ENCODE measurements around the gene LCMT2. TPM values are rescaled to one million over a fixed set of nuclear protein-coding genes. Genes with fewer than 3 reads are reported as not detected.

Gene LCMT2
- total and polyA plus RNA-seq, 10 of the 15 experiments (the other 5 are each of a cell fraction or from before 2014, with no cell fraction given) = 2.1 to 17.2 (median 14.9) TPM

DNA sequence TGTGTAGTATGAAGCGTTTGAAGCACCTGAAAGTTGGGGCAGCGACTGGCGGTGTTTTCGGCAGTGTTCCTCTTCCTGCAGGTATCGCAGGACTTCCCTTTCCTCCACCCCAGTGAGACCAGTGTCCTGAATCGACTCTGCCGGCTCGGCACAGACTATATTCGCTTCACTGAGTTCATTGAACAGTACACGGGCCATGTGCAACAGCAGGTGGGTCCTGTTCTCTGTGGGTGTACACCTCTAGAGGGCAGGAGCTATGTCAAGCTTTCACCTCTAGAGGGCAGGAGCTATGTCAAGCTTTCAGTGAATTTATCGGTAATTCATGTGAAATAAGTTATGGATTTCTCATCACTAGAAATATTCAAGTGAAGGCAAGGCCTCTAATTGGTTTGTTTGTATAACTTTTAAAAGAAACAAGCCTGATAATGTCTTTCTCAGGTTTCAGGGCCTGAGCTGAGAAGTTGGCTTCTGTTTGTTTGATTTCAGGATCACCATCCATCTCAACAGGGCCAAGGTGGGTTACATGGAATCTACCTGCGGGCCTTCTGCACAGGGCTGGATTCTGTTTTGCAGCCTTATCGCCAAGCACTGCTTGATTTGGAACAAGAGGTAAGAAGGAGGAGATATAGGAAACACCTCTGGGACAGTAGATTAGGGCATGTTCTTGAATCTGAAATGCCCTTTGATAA, 45.8 kb upstream of the LCMT2 start:
- intact Hi-C loops (cut with micrococcal nuclease; ENCODE audit: unreplicated experiment) (no loop called here), in situ Hi-C loops (cut with MboI) (no loop called here)
- H3K9me3 ChIP-seq (replicated peaks; ENCODE audit: control insufficient read depth, insufficient read depth, low read length) = no peaks in the 10 kb centered on the region
- WGBS (ENCODE audit: insufficient coverage, insufficient replicate concordance, low lambda C conversion rate, missing lambda C conversion rate) = 66% methylated on average over 13 of the region's 13 CpGs
- H3K27me3 ChIP-seq (replicated peaks in 1 of 2; ENCODE audit: control insufficient read depth in 2 of 2, insufficient read depth in 2 of 2, low read length in 1 of 2) = no peaks in the 10 kb centered on the region
- ATAC-seq = peak; percentile 82
- DNase-seq (ENCODE audit: low read depth, low spot score) = peak; percentile 16
- ChIA-PET CTCF (interaction anchor here (0.7 to 7.1 kb wide), 28 partner anchors 6 to 848 kb away, joined by 3 to 57 read pairs (median 4); no protein-coding TSS in a partner anchor), POLR2A (no interaction called here), RAD21 (ENCODE audit: unreplicated experiment) (interaction anchor here (0.7 to 1.9 kb wide), 4 partner anchors 135 to 172 kb away, joined by 3 to 5 read pairs (median 4); no protein-coding TSS in a partner anchor), SMC1A (ENCODE audit: uncharacterized antibody, unreplicated experiment) (interaction anchor here (0.6 to 1.7 kb wide), 4 partner anchors 12 to 139 kb away, joined by 3 to 5 read pairs (median 3); no protein-coding TSS in a partner anchor)
- H3K4me1 ChIP-seq (ENCODE audit: control insufficient read depth, insufficient read depth, low read length) = no peaks in the 10 kb centered on the region
- peaks cover 0 to 7% of the 10 kb centered on the region in 2 experiments; a peak in 2 of 4 replicates for H3K36me3 ChIP-seq (ENCODE audit: control insufficient read depth in 2 of 2, insufficient read depth in 2 of 2, low read length in 1 of 2)
- no peak overlapping the region for H3K27ac ChIP-seq (ENCODE audit: control insufficient read depth, insufficient read depth)
- no peak overlapping the region for H3K9ac ChIP-seq (ENCODE audit: control insufficient read depth, insufficient read depth, low read length)
- H3K79me2 ChIP-seq (ENCODE audit: control insufficient read depth, insufficient read depth, low read length) = peaks cover 18% of the 10 kb centered on the region
- H2AFZ ChIP-seq (ENCODE audit: control insufficient read depth, low read depth, low read length) = no peak overlapping the region
- H3K4me2 ChIP-seq (ENCODE audit: control insufficient read depth, insufficient read depth) = no peak overlapping the region
- H4K20me1 ChIP-seq (ENCODE audit: control insufficient read depth, insufficient read depth) = no peaks in the 10 kb centered on the region
- no TSS peak for BruUV-seq (replicated peaks)
- FAIRE-seq = peak; percentile 83
- H3K4me3 ChIP-seq = no peak overlapping the region
- TF ChIP-seq TAF1 (IDR thresholded peaks at IDR 0.05; ENCODE audit: borderline replicate concordance, low read depth, low read length) (no peak), RCOR1 (conservative IDR thresholded peaks at IDR 0.05; ENCODE audit: low read depth, low read length) (no peak), IKZF2 (IDR thresholded peaks at IDR 0.05) (no peak), MTA3 (IDR thresholded peaks at IDR 0.05; ENCODE audit: borderline replicate concordance, low read length) (no peak), SREBF1 (IDR thresholded peaks at IDR 0.05; ENCODE audit: low read length) (no peak), GATAD2B (conservative IDR thresholded peaks at IDR 0.05; ENCODE audit: low read depth) (no peak), RAD21 (IDR thresholded peaks at IDR 0.05; ENCODE audit: insufficient read depth, low read depth, low read length) (0 out of 2 replicates have a peak, but pooled peaks have one; percentile 21), NFYB (IDR thresholded peaks at IDR 0.05; ENCODE audit: insufficient read depth, low read depth, low read length) (no peak), POU2F2 (IDR thresholded peaks at IDR 0.05; ENCODE audit: borderline replicate concordance, low read depth, low read length) (no peak), JUND (IDR thresholded peaks at IDR 0.05; ENCODE audit: low read depth, low read length) (no peak), FOXM1 (IDR thresholded peaks at IDR 0.05; ENCODE audit: low read depth, low read length) (no peak), RAD51 (IDR thresholded peaks at IDR 0.05) (no peak), EP300 (IDR thresholded peaks at IDR 0.05; ENCODE audit: borderline replicate concordance in 1 of 2, control insufficient read depth in 1 of 2, low read depth in 2 of 2, low read length in 2 of 2) (no peak)
- TF ChIP-seq, protein P1, sequence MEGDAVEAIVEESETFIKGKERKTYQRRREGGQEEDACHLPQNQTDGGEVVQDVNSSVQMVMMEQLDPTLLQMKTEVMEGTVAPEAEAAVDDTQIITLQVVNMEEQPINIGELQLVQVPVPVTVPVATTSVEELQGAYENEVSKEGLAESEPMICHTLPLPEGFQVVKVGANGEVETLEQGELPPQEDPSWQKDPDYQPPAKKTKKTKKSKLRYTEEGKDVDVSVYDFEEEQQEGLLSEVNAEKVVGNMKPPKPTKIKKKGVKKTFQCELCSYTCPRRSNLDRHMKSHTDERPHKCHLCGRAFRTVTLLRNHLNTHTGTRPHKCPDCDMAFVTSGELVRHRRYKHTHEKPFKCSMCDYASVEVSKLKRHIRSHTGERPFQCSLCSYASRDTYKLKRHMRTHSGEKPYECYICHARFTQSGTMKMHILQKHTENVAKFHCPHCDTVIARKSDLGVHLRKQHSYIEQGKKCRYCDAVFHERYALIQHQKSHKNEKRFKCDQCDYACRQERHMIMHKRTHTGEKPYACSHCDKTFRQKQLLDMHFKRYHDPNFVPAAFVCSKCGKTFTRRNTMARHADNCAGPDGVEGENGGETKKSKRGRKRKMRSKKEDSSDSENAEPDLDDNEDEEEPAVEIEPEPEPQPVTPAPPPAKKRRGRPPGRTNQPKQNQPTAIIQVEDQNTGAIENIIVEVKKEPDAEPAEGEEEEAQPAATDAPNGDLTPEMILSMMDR (IDR thresholded peaks at IDR 0.05 in 2 of 3, conservative IDR thresholded peaks at IDR 0.05 in 1 of 3; ENCODE audit: control insufficient read depth in 2 of 3, extremely low read depth in 1 of 3, insufficient read depth in 1 of 3, low read depth in 3 of 3, low read length in 3 of 3) = peak; percentile 63 to 85 (median 83)
- TF ChIP-seq, protein P2, sequence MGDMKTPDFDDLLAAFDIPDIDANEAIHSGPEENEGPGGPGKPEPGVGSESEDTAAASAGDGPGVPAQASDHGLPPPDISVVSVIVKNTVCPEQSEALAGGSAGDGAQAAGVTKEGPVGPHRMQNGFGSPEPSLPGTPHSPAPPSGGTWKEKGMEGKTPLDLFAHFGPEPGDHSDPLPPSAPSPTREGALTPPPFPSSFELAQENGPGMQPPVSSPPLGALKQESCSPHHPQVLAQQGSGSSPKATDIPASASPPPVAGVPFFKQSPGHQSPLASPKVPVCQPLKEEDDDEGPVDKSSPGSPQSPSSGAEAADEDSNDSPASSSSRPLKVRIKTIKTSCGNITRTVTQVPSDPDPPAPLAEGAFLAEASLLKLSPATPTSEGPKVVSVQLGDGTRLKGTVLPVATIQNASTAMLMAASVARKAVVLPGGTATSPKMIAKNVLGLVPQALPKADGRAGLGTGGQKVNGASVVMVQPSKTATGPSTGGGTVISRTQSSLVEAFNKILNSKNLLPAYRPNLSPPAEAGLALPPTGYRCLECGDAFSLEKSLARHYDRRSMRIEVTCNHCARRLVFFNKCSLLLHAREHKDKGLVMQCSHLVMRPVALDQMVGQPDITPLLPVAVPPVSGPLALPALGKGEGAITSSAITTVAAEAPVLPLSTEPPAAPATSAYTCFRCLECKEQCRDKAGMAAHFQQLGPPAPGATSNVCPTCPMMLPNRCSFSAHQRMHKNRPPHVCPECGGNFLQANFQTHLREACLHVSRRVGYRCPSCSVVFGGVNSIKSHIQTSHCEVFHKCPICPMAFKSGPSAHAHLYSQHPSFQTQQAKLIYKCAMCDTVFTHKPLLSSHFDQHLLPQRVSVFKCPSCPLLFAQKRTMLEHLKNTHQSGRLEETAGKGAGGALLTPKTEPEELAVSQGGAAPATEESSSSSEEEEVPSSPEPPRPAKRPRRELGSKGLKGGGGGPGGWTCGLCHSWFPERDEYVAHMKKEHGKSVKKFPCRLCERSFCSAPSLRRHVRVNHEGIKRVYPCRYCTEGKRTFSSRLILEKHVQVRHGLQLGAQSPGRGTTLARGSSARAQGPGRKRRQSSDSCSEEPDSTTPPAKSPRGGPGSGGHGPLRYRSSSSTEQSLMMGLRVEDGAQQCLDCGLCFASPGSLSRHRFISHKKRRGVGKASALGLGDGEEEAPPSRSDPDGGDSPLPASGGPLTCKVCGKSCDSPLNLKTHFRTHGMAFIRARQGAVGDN (IDR thresholded peaks at IDR 0.05) = no peak
- TF ChIP-seq, protein P3, sequence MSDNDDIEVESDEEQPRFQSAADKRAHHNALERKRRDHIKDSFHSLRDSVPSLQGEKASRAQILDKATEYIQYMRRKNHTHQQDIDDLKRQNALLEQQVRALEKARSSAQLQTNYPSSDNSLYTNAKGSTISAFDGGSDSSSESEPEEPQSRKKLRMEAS (IDR thresholded peaks at IDR 0.05; ENCODE audit: low read depth, low read length) = 0 out of 2 replicates have a peak, but pooled peaks have one; percentile 19

Data from GM12878 (cell line).